HCT116 (cell line): ENCODE results near the gene KDM3B.

ENCODE experiments used
- CBX3 ChIP-seq: IDR thresholded peaks from 2 replicates; pipeline ENCODE4 v1.6.1; 2012; ENCODE audit warnings: low read depth
- CEBPB ChIP-seq: IDR thresholded peaks from 2 replicates; pipeline ENCODE4 v1.6.1; 2012; ENCODE audit warnings: low read depth
- EZH2 ChIP-seq: fragments of 200-600 bp; sonication (generic); IDR thresholded peaks from 2 replicates; pipeline ENCODE4 v1.6.1; 2017; ENCODE audit warnings: antibody characterized with exemption, mixed run types
- EZH2phosphoT487 ChIP-seq: fragments of 200-600 bp; IDR thresholded peaks from 2 replicates; pipeline ENCODE4 v1.6.1; 2018; ENCODE audit warnings: antibody characterized with exemption, borderline replicate concordance
- POLR2A ChIP-seq: IDR thresholded peaks from 2 replicates; pipeline ENCODE4 v1.7.0; 2011; ENCODE audit warnings: borderline replicate concordance; ENCODE audit not compliant: insufficient read depth, insufficient read length; ENCODE audit errors: extremely low read depth
- POLR2AphosphoS5 ChIP-seq: IDR thresholded peaks from 2 replicates; pipeline ENCODE4 v1.6.1; 2011; ENCODE audit warnings: mild to moderate bottlenecking, low read depth, low read length, moderate library complexity
- RAD21 ChIP-seq: IDR thresholded peaks from 2 replicates; pipeline ENCODE4 v1.6.1; 2012; ENCODE audit warnings: low read depth, mild to moderate bottlenecking
- SIN3A ChIP-seq: IDR thresholded peaks from 2 replicates; pipeline ENCODE4 v1.6.1; 2012; ENCODE audit warnings: low read depth
- ZFX ChIP-seq: fragments of 450-650 bp; IDR thresholded peaks from 2 replicates; pipeline ENCODE4 v1.6.1; 2017
- ZNF274 ChIP-seq: fragments of 200-500 bp; sonication (Bioruptor generic); IDR thresholded peaks from 2 replicates; pipeline ENCODE4 v1.6.1; 2014; ENCODE audit warnings: mild to moderate bottlenecking, low read depth, low read length, inconsistent platforms
- TF ChIP-seq, protein P1 (sequence below), 3 experiments: fragments of 200-600 bp in 1 of 3; sonication (generic) in 1 of 3; IDR thresholded peaks in 2 of 3; conservative IDR thresholded peaks in 1 of 3; 2 replicates each; pipeline ENCODE4 v1.5.1; 2012 to 2017; ENCODE audit warnings: low read depth in 2 of 3, low read length in 2 of 3, antibody characterized with exemption in 1 of 3, borderline replicate concordance in 1 of 3, control low read depth in 1 of 3, mild to moderate bottlenecking in 1 of 3, mixed read lengths in 1 of 3, mixed run types in 1 of 3, moderate library complexity in 1 of 3; ENCODE audit not compliant: insufficient read depth in 1 of 3
- TF ChIP-seq, protein P2 (sequence below): IDR thresholded peaks from 2 replicates; pipeline ENCODE4 v1.6.1; 2012; ENCODE audit warnings: low read depth
- TF ChIP-seq, protein P3 (sequence below): IDR thresholded peaks from 2 replicates; pipeline ENCODE4 v1.6.1; 2012

DNA sequence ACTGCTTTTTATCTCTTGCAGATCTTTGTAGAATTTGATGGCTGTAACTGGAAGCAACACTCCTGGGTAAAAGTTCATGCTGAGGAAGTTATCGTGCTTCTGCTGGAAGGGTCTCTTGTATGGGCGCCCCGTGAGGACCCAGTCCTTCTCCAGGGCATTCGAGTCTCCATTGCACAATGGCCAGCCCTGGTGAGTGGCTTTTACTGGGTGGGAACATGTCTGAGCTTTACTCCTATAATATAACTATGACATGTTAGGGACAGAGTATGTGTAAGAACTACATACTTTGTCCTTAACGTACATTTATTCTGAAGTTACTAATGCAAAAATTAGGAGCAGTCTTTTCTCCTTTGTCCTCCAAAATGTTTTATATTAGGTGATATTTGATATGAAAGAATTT, 20.2 kb downstream of the KDM3B start:
- TF ChIP-seq, protein P1, sequence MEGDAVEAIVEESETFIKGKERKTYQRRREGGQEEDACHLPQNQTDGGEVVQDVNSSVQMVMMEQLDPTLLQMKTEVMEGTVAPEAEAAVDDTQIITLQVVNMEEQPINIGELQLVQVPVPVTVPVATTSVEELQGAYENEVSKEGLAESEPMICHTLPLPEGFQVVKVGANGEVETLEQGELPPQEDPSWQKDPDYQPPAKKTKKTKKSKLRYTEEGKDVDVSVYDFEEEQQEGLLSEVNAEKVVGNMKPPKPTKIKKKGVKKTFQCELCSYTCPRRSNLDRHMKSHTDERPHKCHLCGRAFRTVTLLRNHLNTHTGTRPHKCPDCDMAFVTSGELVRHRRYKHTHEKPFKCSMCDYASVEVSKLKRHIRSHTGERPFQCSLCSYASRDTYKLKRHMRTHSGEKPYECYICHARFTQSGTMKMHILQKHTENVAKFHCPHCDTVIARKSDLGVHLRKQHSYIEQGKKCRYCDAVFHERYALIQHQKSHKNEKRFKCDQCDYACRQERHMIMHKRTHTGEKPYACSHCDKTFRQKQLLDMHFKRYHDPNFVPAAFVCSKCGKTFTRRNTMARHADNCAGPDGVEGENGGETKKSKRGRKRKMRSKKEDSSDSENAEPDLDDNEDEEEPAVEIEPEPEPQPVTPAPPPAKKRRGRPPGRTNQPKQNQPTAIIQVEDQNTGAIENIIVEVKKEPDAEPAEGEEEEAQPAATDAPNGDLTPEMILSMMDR (IDR thresholded peaks at IDR 0.05 in 2 of 3, conservative IDR thresholded peaks at IDR 0.05 in 1 of 3; ENCODE audit: borderline replicate concordance in 1 of 3, insufficient read depth in 1 of 3, low read depth in 2 of 3, low read length in 2 of 3): no peak
- TF ChIP-seq EZH2 (no peak), SIN3A (no peak), POLR2A (no peak), RAD21 (no peak), CEBPB (no peak), POLR2AphosphoS5 (no peak), CBX3 (no peak), ZNF274 (no peak), EZH2phosphoT487 (no peak), ZFX (no peak)
- TF ChIP-seq, protein P2, sequence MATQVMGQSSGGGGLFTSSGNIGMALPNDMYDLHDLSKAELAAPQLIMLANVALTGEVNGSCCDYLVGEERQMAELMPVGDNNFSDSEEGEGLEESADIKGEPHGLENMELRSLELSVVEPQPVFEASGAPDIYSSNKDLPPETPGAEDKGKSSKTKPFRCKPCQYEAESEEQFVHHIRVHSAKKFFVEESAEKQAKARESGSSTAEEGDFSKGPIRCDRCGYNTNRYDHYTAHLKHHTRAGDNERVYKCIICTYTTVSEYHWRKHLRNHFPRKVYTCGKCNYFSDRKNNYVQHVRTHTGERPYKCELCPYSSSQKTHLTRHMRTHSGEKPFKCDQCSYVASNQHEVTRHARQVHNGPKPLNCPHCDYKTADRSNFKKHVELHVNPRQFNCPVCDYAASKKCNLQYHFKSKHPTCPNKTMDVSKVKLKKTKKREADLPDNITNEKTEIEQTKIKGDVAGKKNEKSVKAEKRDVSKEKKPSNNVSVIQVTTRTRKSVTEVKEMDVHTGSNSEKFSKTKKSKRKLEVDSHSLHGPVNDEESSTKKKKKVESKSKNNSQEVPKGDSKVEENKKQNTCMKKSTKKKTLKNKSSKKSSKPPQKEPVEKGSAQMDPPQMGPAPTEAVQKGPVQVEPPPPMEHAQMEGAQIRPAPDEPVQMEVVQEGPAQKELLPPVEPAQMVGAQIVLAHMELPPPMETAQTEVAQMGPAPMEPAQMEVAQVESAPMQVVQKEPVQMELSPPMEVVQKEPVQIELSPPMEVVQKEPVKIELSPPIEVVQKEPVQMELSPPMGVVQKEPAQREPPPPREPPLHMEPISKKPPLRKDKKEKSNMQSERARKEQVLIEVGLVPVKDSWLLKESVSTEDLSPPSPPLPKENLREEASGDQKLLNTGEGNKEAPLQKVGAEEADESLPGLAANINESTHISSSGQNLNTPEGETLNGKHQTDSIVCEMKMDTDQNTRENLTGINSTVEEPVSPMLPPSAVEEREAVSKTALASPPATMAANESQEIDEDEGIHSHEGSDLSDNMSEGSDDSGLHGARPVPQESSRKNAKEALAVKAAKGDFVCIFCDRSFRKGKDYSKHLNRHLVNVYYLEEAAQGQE: no peak
- TF ChIP-seq, protein P3, sequence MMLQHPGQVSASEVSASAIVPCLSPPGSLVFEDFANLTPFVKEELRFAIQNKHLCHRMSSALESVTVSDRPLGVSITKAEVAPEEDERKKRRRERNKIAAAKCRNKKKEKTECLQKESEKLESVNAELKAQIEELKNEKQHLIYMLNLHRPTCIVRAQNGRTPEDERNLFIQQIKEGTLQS: no peak
